A549 (cell line): ENCODE measurements around the gene SHISA6. TPM values are rescaled to one million over a fixed set of nuclear protein-coding genes. Genes with fewer than 3 reads are reported as not detected.

Source experiments
- ATAC-seq, 2 experiments: fragments of 200-7000 bp in 1 of 2; fragments of >200 bp in 1 of 2; cut with Nextera tagmentation in 1 of 2; cut with Tn5 transposase in 1 of 2; 3 replicates each; pipeline versions ENCODE4 v1.8.0 to v1.9.1; 2018 to 2020; ENCODE audit warnings: mild to moderate bottlenecking in 1 of 2, moderate library complexity in 1 of 2
- CTCF ChIA-PET: fragments of 300-600 bp; sonication (Branson Sonifier 250); formaldehyde crosslinking; extraction: SDS; loops from one replicate; lab custom pipeline; 2021; ENCODE audit warnings: antibody characterized with exemption, inconsistent platforms; lab: Yijun Ruan, JAX
- POLR2A ChIA-PET: fragments of 350-600 bp; formaldehyde crosslinking; extraction: SDS; loops from one replicate; lab custom pipeline; 2021; ENCODE audit warnings: antibody characterized with exemption, inconsistent platforms; lab: Yijun Ruan, JAX
- DNase-seq, 2 experiments: peaks; one replicate each; pipeline versions ENCODE4 v3.0.0 to v3.0.0-alpha.2; 2011 to 2016; ENCODE audit warnings: low read depth in 1 of 2, low spot score in 1 of 2
- FAIRE-seq: peaks from 2 replicates; lab custom pipeline; 2011; peaks lifted over from hg19 to GRCh38; lab: Jason Lieb, UNC
- H3K27ac ChIP-seq, 2 experiments: fragments of >200 bp; sonication (Bioruptor Twin); formaldehyde crosslinking; 3 replicates each; pipeline ENCODE4 v1.5.1; 2016 to 2017
- H3K4me1 ChIP-seq: fragments of >200 bp; sonication (Bioruptor Twin); formaldehyde crosslinking; 3 replicates; pipeline ENCODE4 v1.6.1; 2016
- H3K4me2 ChIP-seq: fragments of >200 bp; sonication (Bioruptor Twin); formaldehyde crosslinking; 3 replicates; pipeline ENCODE4 v1.6.1; 2016
- H3K4me3 ChIP-seq: fragments of >200 bp; sonication (Bioruptor Twin); formaldehyde crosslinking; 3 replicates; pipeline ENCODE4 v1.5.1; 2016
- H3K9me3 ChIP-seq: fragments of >200 bp; sonication (Bioruptor Twin); formaldehyde crosslinking; 3 replicates; pipeline ENCODE4 v1.6.1; 2016
- ATOH8 ChIP-seq: fragments of 250-450 bp; sonication (Bioruptor Pico); IDR thresholded peaks from 2 replicates; pipeline ENCODE4 v1.5.0; 2020; ENCODE audit warnings: low read depth, mild to moderate bottlenecking, moderate library complexity
- CBX8 ChIP-seq: fragments of 200-600 bp; sonication (generic); IDR thresholded peaks from 2 replicates; pipeline ENCODE4 v1.6.1; 2016
- CHD2 ChIP-seq: fragments of 150-350 bp; IDR thresholded peaks from 2 replicates; pipeline ENCODE4 v1.6.1; 2014; ENCODE audit warnings: low read length; ENCODE audit not compliant: partially characterized antibody
- E2F6 ChIP-seq: IDR thresholded peaks from 2 replicates; pipeline ENCODE4 v1.6.1; 2012; ENCODE audit warnings: low read depth, borderline replicate concordance
- EHF ChIP-seq: fragments of 250-450 bp; sonication (Bioruptor Pico); IDR thresholded peaks from 2 replicates; pipeline ENCODE4 v1.5.0; 2020; ENCODE audit warnings: mild to moderate bottlenecking
- EP300 ChIP-seq, 2 experiments: fragments of >200 bp; sonication (Bioruptor Twin); formaldehyde crosslinking; IDR thresholded peaks; 2 replicates in 1 of 2; 3 replicates in 1 of 2; pipeline ENCODE4 v1.6.1; 2016 to 2017
- FOSB ChIP-seq: fragments of 250-450 bp; sonication (Bioruptor Pico); IDR thresholded peaks from 2 replicates; pipeline ENCODE4 v1.5.0; 2020; ENCODE audit warnings: mild to moderate bottlenecking, moderate library complexity
- FOSL2 ChIP-seq, 2 experiments: fragments of 450-650 bp in 1 of 2; fragments of >200 bp in 1 of 2; sonication (Bioruptor Twin) in 1 of 2; formaldehyde crosslinking; IDR thresholded peaks; 2 replicates each; pipeline versions ENCODE4 v1.5.0 to v1.6.1; 2016 to 2020; ENCODE audit warnings: mild to moderate bottlenecking in 1 of 2, moderate library complexity in 1 of 2
- HDAC2 ChIP-seq: fragments of 200-600 bp; sonication (generic); IDR thresholded peaks from 2 replicates; pipeline ENCODE4 v1.6.1; 2016
- HES2 ChIP-seq: fragments of >200 bp; sonication (Bioruptor Twin); formaldehyde crosslinking; IDR thresholded peaks from 2 replicates; pipeline ENCODE4 v1.6.1; 2016
- HMGXB4 ChIP-seq: fragments of 250-450 bp; sonication (Bioruptor Pico); IDR thresholded peaks from 2 replicates; pipeline ENCODE4 v1.5.0; 2021; ENCODE audit warnings: mild to moderate bottlenecking, moderate library complexity, borderline replicate concordance
- HOXA7 ChIP-seq: fragments of 250-450 bp; sonication (Bioruptor Pico); IDR thresholded peaks from 2 replicates; pipeline ENCODE4 v1.5.0; 2020; ENCODE audit warnings: mild to moderate bottlenecking, moderate library complexity
- KDM5A ChIP-seq: fragments of 200-600 bp; sonication (generic); IDR thresholded peaks from 2 replicates; pipeline ENCODE4 v1.6.1; 2016; ENCODE audit warnings: antibody characterized with exemption, mild to moderate bottlenecking
- MAFK ChIP-seq: fragments of 450-650 bp; IDR thresholded peaks from 2 replicates; pipeline ENCODE4 v1.6.1; 2014; ENCODE audit not compliant: partially characterized antibody
- MAX ChIP-seq: IDR thresholded peaks from 2 replicates; pipeline ENCODE4 v1.6.1; 2012
- MAZ ChIP-seq: fragments of 150-350 bp; IDR thresholded peaks from 2 replicates; pipeline ENCODE4 v1.6.1; 2014; ENCODE audit warnings: antibody characterized with exemption, low read depth, low read length, borderline replicate concordance
- NFE2L2 ChIP-seq: fragments of 150-350 bp; conservative IDR thresholded peaks from 2 replicates; pipeline ENCODE4 v1.6.1; 2014; ENCODE audit warnings: low read length
- POLR2A ChIP-seq: IDR thresholded peaks from 2 replicates; pipeline ENCODE4 v1.6.1; 2012; ENCODE audit warnings: mild to moderate bottlenecking, low read length
- POLR2AphosphoS2 ChIP-seq: conservative IDR thresholded peaks from 2 replicates; pipeline ENCODE4 v1.6.1; 2012; ENCODE audit warnings: low read length, improper control_type of control experiment, inconsistent platforms
- RARB ChIP-seq: fragments of 250-450 bp; sonication (Bioruptor Pico); IDR thresholded peaks from 2 replicates; pipeline ENCODE4 v1.8.0; 2021; ENCODE audit warnings: mild to moderate bottlenecking, moderate library complexity
- REST ChIP-seq: fragments of 200-600 bp; sonication (generic); IDR thresholded peaks from 2 replicates; pipeline ENCODE4 v1.6.1; 2016; ENCODE audit warnings: antibody characterized with exemption, mild to moderate bottlenecking, moderate library complexity
- RFX5 ChIP-seq: fragments of 450-650 bp; IDR thresholded peaks from 2 replicates; pipeline ENCODE4 v1.7.1; 2014; ENCODE audit warnings: antibody characterized with exemption, mild to moderate bottlenecking, moderate library complexity
- SMC3 ChIP-seq: fragments of >200 bp; sonication (Bioruptor Twin); formaldehyde crosslinking; IDR thresholded peaks from 3 replicates; pipeline ENCODE4 v1.6.1; 2018; ENCODE audit warnings: inconsistent platforms
- SREBF2 ChIP-seq: fragments of 450-650 bp; IDR thresholded peaks from 2 replicates; pipeline ENCODE4 v1.6.1; 2014; ENCODE audit warnings: mild to moderate bottlenecking, moderate library complexity
- TP53 ChIP-seq: fragments of 250-450 bp; sonication (Bioruptor Pico); IDR thresholded peaks from 2 replicates; pipeline ENCODE4 v1.5.0; 2021; ENCODE audit warnings: mild to moderate bottlenecking, moderate library complexity
- USF2 ChIP-seq: fragments of 450-650 bp; IDR thresholded peaks from 2 replicates; pipeline ENCODE4 v1.6.1; 2014; ENCODE audit warnings: antibody characterized with exemption
- ZNF302 ChIP-seq: fragments of 250-450 bp; sonication (Bioruptor Pico); IDR thresholded peaks from 2 replicates; pipeline ENCODE4 v1.9.0; 2021; ENCODE audit warnings: inconsistent platforms, mild to moderate bottlenecking, moderate library complexity
- WGBS: methylation state at CpG from one replicate; pipeline ENCODE4 v1.1.6; 2017; ENCODE audit errors: missing lambda C conversion rate; 5-methylcytosine and 5-hydroxymethylcytosine counted together
- polyA plus RNA-seq, 4 experiments: library from polyadenylated mRNA; depleted of rRNA in 3 of 4; stranded (reverse); fragments of >200 nt; fragmentation: RNase III in 1 of 4; extraction: RNeasy Plus Mini Kit Qiagen cat#74134 plus additional on column Dnase treatment in 1 of 4; gene quantifications; 2 replicates in 3 of 4; 3 replicates in 1 of 4; pipeline ENCODE4 v1.2.3, GENCODE V29; 2011 to 2017

Gene SHISA6
- polyA plus RNA-seq, 2 of the 4 experiments (the other 2 are of a cell fraction), result not detected

GRCh38 chr17:11238705-11239104, 2.3 kb upstream of the SHISA6 start:
- no peaks in the 10 kb centered on the region; the same call in 2 of the 3 replicates for H3K9me3 ChIP-seq
- no peak overlapping the region for H3K4me3 ChIP-seq
- no peak overlapping the region for H3K4me2 ChIP-seq
- FAIRE-seq (no peak), DNase-seq (no peak), ATAC-seq (no peak)
- no peak overlapping the region for H3K27ac ChIP-seq
- TF ChIP-seq MAFK (no peak), CHD2 (no peak), SMC3 (no peak), NFE2L2 (no peak), HOXA7 (CRISPR knock-in tag) (no peak), FOSB (CRISPR knock-in tag) (no peak), POLR2A (no peak), SREBF2 (no peak), RFX5 (no peak), POLR2AphosphoS2 (no peak), HES2 (no peak), RARB (no peak), EHF (CRISPR knock-in tag) (no peak), ZNF302 (no peak), TP53 (CRISPR knock-in tag) (no peak), CBX8 (no peak), ATOH8 (CRISPR knock-in tag) (no peak)
- POLR2A ChIA-PET, result no interaction called here
- CTCF ChIA-PET, result no interaction called here
- 7% methylated on average over 4 of the region's 4 CpGs for WGBS
- H3K4me1 ChIP-seq, result no peaks in the 10 kb centered on the region

GRCh38 chr17:11239379-11239970, 1.5 kb upstream of the SHISA6 start:
- POLR2A ChIA-PET, result no interaction called here
- FAIRE-seq, result no peak
- WGBS, result 49% methylated on average over 15 of the region's 16 CpGs

More at GRCh38 chr17:11239379-11239970, 1.5 kb upstream of the SHISA6 start:
- CTCF ChIA-PET, result no interaction called here
- Histone ChIP-seq H3K9me3 (no peaks in the 10 kb centered on the region), H3K4me1 (no peaks in the 10 kb centered on the region), H3K4me3 (no peak overlapping the region), H3K4me2 (no peak overlapping the region), H3K27ac (no peak overlapping the region)
- ATAC-seq (no peak), DNase-seq (no peak)
- TF ChIP-seq FOSL2 (IDR thresholded peaks at IDR 0.05), result no peak
- TF ChIP-seq FOSL2 (CRISPR knock-in tag; IDR thresholded peaks at IDR 0.05), result no peak
- no peak for TF ChIP-seq REST
- no peak for TF ChIP-seq MAX
- TF ChIP-seq HDAC2, result no peak
- no peak for TF ChIP-seq POLR2AphosphoS2
- TF ChIP-seq EP300 (IDR thresholded peaks at IDR 0.05), result no peak
- TF ChIP-seq HMGXB4 (CRISPR knock-in tag), result no peak
- TF ChIP-seq CHD2, result no peak
- TF ChIP-seq CBX8, result no peak
- TF ChIP-seq E2F6, result no peak
- no peak for TF ChIP-seq RFX5
- TF ChIP-seq MAZ, result no peak
- TF ChIP-seq KDM5A, result no peak
- no peak for TF ChIP-seq USF2
- no peak for TF ChIP-seq HOXA7 (CRISPR knock-in tag)
